Measurements from ENCODE around the gene CINP. TPM values are rescaled to one million over a fixed set of nuclear protein-coding genes. Genes with fewer than 3 reads are reported as not detected.

The CINP gene
- total and polyA plus RNA-seq, 2 of the 13 experiments (the other 11 are each of a cell fraction or from before 2014, with no cell fraction given) = 32.8 to 42.8 TPM

DNA sequence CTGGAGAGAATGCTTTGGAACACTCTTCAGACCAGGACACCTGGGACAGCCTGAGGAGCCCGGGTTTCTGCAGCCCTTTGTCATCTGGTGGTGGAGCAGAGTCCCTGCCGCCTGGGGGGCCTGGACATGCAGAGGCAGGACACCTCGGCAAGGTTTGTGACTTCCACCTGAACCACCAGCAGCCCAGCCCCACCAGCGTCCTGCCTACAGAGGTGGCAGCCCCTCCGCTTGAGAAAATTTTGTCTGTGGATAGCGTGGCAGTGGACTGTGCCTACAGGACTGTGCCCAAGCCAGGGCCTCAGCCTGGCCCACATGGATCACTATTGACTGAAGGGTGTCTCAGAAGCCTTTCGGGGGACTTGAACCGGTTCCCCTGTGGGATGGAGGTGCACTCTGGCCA is 21.1 kb downstream of the CINP start:
- ChIA-PET CTCF (ENCODE audit: low intra/inter-chr PET ratio, low total read pairs) (no interaction called here), POLR2A (no interaction called here)
- no TSS peak for BruUV-seq (replicated peaks)
- Histone ChIP-seq H3K79me2 (ENCODE audit: insufficient read depth, low read length) (no peaks in the 10 kb centered on the region), H3K36me3 (replicated peaks in 1 of 2; ENCODE audit: control insufficient read depth in 1 of 2, insufficient read depth in 2 of 2, low read length in 2 of 2) (peaks cover 18 to 35% of the 10 kb centered on the region in 2 experiments), H3K9ac (ENCODE audit: insufficient read depth, low read depth, low read length) (no peak overlapping the region), H3K4me1 (ENCODE audit: insufficient read depth, low read length) (peaks cover 17% of the 10 kb centered on the region), H3K4me3 (replicated peaks in 1 of 3; ENCODE audit: insufficient read depth in 1 of 3, low read depth in 2 of 3, low read length in 3 of 3) (no peak overlapping the region), H2AFZ (ENCODE audit: low read length) (no peak overlapping the region), H3K27ac (ENCODE audit: extremely low read length, insufficient read depth, low read length) (no peak overlapping the region), H3K4me2 (ENCODE audit: low read depth, low read length) (no peak overlapping the region), H3K9me3 (ENCODE audit: low read length) (no peaks in the 10 kb centered on the region), H3K27me3 (ENCODE audit: control insufficient read depth in 1 of 2, insufficient read depth in 2 of 2, low read length in 2 of 2) (no peaks in the 10 kb centered on the region), H4K20me1 (ENCODE audit: insufficient read depth, low read length) (no peaks in the 10 kb centered on the region)
- DNase-seq (ENCODE audit: low spot score) (no peak), FAIRE-seq (no peak), ATAC-seq (peak; percentile 18; the same call in 2 of the 3 replicates)
- TF ChIP-seq, protein P1, sequence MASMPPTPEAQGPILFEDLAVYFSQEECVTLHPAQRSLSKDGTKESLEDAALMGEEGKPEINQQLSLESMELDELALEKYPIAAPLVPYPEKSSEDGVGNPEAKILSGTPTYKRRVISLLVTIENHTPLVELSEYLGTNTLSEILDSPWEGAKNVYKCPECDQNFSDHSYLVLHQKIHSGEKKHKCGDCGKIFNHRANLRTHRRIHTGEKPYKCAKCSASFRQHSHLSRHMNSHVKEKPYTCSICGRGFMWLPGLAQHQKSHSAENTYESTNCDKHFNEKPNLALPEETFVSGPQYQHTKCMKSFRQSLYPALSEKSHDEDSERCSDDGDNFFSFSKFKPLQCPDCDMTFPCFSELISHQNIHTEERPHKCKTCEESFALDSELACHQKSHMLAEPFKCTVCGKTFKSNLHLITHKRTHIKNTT (CRISPR knock-in tag; IDR thresholded peaks at IDR 0.05) = no peak
- TF ChIP-seq AGO2 (optimal IDR thresholded peaks at IDR 0.05; ENCODE audit: low read depth, low read length) = peak; percentile 63
- intact Hi-C loops (cut with micrococcal nuclease; ENCODE audit: unreplicated experiment) (no loop called here), in situ Hi-C loops (cut with HindIII; ENCODE audit: extremely low pct_ligation_motif_present, low pct_unique_long_range_greater_than_20kb) (no loop called here)
- no CpG with 5 or more reads among the region's 8 CpGs for WGBS (ENCODE audit: low lambda C conversion rate)

DNA sequence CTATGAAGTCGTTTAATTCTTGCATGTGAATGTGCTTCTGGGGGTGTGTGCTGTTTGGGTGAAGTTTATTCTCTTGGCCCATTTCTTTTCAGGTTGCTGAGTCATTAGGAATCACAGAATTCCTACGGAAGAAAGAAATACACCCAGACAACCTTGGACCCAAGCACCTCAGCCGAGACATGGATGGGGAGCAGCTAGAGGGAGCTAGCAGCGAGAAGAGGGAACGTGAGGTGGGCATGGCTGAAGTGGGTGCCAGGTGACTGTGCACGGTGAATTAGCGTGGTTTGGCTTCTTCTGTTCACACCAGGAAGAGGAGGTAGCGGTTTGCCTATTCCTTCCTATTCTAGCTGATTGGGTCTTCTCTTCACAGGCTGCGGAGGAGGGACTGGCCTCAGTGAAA is 24.0 kb downstream of the CINP start:
- Histone ChIP-seq H3K4me1 (ENCODE audit: insufficient read depth, low read length) (peaks cover 2% of the 10 kb centered on the region), H3K9ac (ENCODE audit: insufficient read depth, low read depth, low read length) (no peak overlapping the region), H3K27ac (ENCODE audit: extremely low read length, insufficient read depth, low read length) (no peak overlapping the region), H4K20me1 (ENCODE audit: insufficient read depth, low read length) (no peaks in the 10 kb centered on the region), H3K9me3 (ENCODE audit: low read length) (no peaks in the 10 kb centered on the region), H3K4me3 (replicated peaks in 1 of 3; ENCODE audit: insufficient read depth in 1 of 3, low read depth in 2 of 3, low read length in 3 of 3) (no peak overlapping the region), H3K79me2 (ENCODE audit: insufficient read depth, low read length) (no peaks in the 10 kb centered on the region), H3K36me3 (replicated peaks in 1 of 2; ENCODE audit: control insufficient read depth in 1 of 2, insufficient read depth in 2 of 2, low read length in 2 of 2) (peaks cover 18 to 42% of the 10 kb centered on the region in 2 experiments; a peak in 4 of 5 replicates), H3K27me3 (ENCODE audit: control insufficient read depth in 1 of 2, insufficient read depth in 2 of 2, low read length in 2 of 2) (no peaks in the 10 kb centered on the region), H2AFZ (ENCODE audit: low read length) (no peak overlapping the region), H3K4me2 (ENCODE audit: low read depth, low read length) (no peak overlapping the region)
- in situ Hi-C loops (cut with HindIII; ENCODE audit: extremely low pct_ligation_motif_present, low pct_unique_long_range_greater_than_20kb) (no loop called here), intact Hi-C loops (cut with micrococcal nuclease; ENCODE audit: unreplicated experiment) (no loop called here)
- BruUV-seq (replicated peaks) = no TSS peak
- no peak for TF ChIP-seq ZNF607 (CRISPR knock-in tag; IDR thresholded peaks at IDR 0.05; ENCODE audit: borderline replicate concordance)
- TF ChIP-seq KAT7 (CRISPR knock-in tag; IDR thresholded peaks at IDR 0.05; ENCODE audit: borderline replicate concordance) = no peak
- no peak for TF ChIP-seq PLRG1 (conservative IDR thresholded peaks at IDR 0.05)
- TF ChIP-seq ZNF570 (CRISPR knock-in tag; IDR thresholded peaks at IDR 0.05; ENCODE audit: borderline replicate concordance) = no peak
- no peak for TF ChIP-seq ZNF354B (CRISPR knock-in tag; IDR thresholded peaks at IDR 0.05)
- no peak for TF ChIP-seq ZNF768 (CRISPR knock-in tag; IDR thresholded peaks at IDR 0.05)
- no peak for TF ChIP-seq TEAD3 (CRISPR knock-in tag; optimal IDR thresholded peaks at IDR 0.05; ENCODE audit: borderline replicate concordance)
- TF ChIP-seq, protein P2, sequence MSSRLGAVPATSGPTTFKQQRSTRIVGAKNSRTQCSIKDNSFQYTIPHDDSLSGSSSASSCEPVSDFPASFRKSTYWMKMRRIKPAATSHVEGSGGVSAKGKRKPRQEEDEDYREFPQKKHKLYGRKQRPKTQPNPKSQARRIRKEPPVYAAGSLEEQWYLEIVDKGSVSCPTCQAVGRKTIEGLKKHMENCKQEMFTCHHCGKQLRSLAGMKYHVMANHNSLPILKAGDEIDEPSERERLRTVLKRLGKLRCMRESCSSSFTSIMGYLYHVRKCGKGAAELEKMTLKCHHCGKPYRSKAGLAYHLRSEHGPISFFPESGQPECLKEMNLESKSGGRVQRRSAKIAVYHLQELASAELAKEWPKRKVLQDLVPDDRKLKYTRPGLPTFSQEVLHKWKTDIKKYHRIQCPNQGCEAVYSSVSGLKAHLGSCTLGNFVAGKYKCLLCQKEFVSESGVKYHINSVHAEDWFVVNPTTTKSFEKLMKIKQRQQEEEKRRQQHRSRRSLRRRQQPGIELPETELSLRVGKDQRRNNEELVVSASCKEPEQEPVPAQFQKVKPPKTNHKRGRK (CRISPR knock-in tag; IDR thresholded peaks at IDR 0.05) = no peak
- TF ChIP-seq ZNF337 (CRISPR knock-in tag; IDR thresholded peaks at IDR 0.05; ENCODE audit: borderline replicate concordance, low read depth) = no peak
- TF ChIP-seq BRCA1 (CRISPR knock-in tag; IDR thresholded peaks at IDR 0.05) = no peak
- TF ChIP-seq, protein P3, sequence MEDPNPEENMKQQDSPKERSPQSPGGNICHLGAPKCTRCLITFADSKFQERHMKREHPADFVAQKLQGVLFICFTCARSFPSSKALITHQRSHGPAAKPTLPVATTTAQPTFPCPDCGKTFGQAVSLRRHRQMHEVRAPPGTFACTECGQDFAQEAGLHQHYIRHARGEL (CRISPR knock-in tag; IDR thresholded peaks at IDR 0.05) = no peak
- POLR2A ChIA-PET = no interaction called here
- 93% methylated on average over 9 of the region's 9 CpGs for WGBS (ENCODE audit: low lambda C conversion rate)
- CTCF ChIA-PET (ENCODE audit: low intra/inter-chr PET ratio, low total read pairs) = no interaction called here
- FAIRE-seq (no peak), DNase-seq (ENCODE audit: low spot score) (no peak), ATAC-seq (no peak)
